Fibroblast of skin of left quadriceps (primary cell): Measurements from ENCODE around the gene BIRC6.
"Not testable (repeated sequence)": the region's sequence is repeated elsewhere in the genome, so short reads cannot be mapped to it uniquely, and the experiment has no call there.

Experiments used
- DNase-seq, 2 experiments: peaks; one replicate each; pipeline ENCODE4 v3.0.0-alpha.2; 2013; ENCODE audit warnings: low read depth in 2 of 2

Gene BIRC6

DNA sequence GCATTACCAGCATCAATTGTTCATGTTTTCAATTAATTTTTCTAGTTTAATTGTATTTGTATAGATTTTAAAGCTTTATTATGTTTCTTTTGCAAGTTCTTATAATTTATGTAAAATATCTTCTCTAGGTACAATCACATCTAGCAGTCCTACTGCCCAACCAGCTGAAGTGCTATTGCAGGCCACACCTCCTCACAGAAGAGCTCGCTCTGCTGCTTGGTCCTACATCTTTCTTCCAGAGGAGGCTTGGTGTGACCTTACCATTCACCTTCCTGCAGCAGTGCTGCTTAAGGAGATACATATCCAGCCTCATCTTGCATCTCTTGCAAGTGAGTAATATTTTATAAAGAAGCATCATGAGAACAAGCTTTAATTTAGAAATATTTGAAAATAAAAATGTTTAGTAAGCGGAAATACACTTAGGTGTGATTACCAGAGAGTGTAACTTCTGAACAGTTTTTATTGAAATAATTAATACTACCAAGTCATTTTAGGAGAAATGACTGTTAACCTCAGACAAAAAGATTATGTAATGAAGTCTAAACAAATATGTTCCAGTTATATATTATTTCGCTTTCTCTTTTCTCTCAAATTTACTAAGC lies 148.2 kb downstream of the BIRC6 start:
- no peak for DNase-seq

GRCh38 chr2:32506446-32506845 lies 149.6 kb downstream of the BIRC6 start:
- no peak for DNase-seq

DNA sequence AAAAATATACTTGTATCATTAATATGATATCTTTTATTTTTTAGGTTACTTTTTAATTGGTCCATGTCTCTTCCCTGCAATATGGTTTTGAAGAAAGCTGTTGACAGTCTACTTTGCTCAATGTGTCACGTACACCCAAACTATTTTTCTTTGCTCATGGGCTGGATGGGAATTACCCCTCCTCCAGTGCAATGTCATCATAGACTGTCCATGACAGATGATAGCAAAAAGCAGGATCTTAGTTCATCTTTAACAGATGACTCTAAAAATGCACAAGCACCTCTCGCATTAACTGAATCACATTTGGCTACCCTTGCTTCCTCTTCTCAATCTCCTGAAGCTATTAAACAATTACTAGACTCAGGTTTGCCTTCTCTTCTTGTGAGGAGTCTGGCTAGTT lies 158.1 kb downstream of the BIRC6 start:
- DNase-seq: no peak

GRCh38 chr2:32516567-32516966 lies 159.7 kb downstream of the BIRC6 start:
- DNase-seq: no peak

DNA sequence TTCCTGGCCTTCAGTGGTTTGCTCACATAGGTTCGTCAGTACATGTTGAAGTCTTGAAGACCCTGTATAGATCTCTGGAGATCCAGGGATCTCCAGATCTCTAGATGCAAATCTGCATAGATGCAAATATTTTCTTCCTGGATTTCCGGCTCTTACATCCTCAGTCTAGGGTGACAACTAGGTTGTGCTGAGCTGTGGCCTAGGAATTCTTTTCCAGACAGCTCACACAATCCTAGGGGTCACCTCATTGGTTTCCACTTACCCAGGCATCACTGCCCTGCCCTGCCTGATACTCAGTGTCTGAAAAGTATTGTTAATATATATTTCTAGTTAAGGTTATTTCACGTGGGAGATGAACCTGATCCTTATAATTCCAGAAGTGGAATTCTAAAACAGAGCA lies 165.9 kb downstream of the BIRC6 start:
- no peak for DNase-seq

DNA sequence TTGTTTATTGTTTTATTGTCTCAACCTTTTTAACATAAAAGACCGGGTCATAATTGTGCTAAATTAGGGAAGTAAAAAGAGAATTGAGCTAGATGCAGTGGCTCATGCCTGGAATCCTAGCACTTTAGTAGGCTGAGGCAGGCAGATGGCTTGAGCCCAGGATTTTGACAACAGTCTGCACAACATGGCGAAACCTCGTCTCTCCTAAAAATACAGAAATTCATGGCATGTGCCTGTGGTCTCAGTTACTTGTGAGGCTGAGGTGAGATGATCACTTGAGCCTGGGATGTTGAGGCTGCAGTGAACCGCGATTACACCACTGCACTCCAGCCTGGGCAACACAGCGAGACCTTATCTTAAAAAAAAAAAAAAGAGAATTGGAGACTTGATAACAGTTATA lies 166.9 kb downstream of the BIRC6 start:
- no peak for DNase-seq

GRCh38 chr2:32532341-32532740 lies 175.5 kb downstream of the BIRC6 start:
- DNase-seq: no peak

DNA sequence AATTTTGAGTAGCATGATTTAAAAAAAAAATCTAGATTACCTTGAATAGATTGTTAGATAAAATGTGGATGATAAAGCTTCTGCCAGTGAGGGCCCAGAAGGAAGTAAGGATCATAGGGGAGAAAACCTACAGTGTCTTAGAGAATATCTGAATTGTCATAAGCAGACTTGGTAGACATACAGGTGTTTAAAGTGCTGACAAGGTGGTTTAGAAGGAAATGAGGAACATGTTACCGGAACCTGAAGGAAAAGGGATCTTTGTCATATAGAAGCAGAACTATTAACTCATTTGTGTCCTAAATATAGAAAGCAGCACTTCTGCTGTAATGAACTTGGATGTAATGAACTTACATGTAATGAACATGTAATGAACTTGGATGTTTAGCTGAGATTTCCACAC lies 176.1 kb downstream of the BIRC6 start:
- no peak for DNase-seq

- DNase-seq: no peak
Observed at GRCh38 chr2:32534831-32535230, 178.0 kb downstream of the BIRC6 start.

- no peak for DNase-seq
Observed at GRCh38 chr2:32538735-32539134, 181.9 kb downstream of the BIRC6 start.

- not testable (repeated sequence) for DNase-seq
Observed at GRCh38 chr2:32552483-32552882, 195.7 kb downstream of the BIRC6 start.

DNA sequence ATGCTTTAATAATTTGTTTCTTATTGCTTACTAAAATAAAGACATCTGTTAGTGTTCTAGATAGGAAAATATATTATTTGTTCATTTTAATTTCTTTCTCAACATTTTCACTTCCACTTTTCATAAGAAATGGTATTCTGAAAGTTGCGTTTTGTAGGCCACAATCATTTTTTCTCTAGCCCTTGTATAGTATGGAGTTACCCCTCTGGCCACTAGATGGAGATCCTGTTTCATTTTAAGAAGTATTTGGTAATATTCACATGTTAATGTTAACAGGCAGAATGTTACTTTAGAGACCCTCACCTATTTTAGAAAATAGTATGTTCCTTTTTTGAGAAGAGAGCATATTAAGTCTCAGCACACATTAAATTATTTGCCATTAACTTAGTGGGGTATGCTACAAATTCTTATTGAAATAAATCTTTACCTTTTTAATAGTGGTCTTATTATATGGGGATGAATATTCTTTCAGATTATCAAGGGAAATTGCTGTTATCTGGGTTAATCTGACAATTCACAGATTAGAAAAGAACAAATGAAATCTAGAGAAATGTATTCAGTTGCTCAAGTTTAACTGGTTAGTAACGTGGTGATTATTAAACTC lies 197.1 kb downstream of the BIRC6 start:
- peak; percentile 14 to 20 for DNase-seq

DNA sequence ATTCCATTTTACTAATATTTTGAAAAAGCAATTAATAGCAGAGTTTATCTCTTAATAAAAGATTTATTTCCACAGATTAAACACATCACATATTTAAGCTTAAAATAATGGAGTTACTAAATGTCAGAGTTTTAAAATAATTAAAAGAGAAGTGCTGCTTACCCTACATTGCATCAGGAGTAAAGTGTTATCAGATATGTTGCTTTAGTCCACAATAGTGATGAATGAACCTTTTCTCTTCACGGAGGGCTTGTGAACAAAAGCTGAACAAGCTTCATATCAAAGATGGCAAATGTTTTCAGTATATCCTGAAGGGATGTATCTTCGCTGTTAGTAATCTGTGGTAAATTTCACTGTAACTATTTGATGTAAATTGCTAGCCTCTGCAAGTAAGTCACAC lies 201.7 kb downstream of the BIRC6 start:
- DNase-seq: no peak

GRCh38 chr2:32559136-32559535 lies 202.3 kb downstream of the BIRC6 start:
- no peak for DNase-seq

DNA sequence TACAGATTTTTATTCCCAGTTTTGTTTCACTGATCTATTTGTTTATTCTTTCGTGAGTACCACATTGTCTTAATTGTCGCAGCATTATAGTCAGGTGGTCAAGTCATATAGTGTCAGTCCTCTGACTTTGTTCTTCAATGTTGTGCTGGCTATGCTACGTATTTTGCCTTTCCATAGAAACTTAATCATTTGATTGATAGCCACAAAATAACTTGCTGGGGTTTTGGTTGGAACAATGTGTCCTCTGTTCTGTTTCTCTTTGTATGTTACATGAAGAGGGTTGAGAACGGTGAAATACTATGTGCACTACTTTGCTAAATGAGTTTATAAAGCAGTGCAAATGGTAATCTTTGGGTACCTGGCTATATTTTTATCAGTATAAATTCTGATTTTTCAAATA lies 206.1 kb downstream of the BIRC6 start:
- no peak for DNase-seq

DNA sequence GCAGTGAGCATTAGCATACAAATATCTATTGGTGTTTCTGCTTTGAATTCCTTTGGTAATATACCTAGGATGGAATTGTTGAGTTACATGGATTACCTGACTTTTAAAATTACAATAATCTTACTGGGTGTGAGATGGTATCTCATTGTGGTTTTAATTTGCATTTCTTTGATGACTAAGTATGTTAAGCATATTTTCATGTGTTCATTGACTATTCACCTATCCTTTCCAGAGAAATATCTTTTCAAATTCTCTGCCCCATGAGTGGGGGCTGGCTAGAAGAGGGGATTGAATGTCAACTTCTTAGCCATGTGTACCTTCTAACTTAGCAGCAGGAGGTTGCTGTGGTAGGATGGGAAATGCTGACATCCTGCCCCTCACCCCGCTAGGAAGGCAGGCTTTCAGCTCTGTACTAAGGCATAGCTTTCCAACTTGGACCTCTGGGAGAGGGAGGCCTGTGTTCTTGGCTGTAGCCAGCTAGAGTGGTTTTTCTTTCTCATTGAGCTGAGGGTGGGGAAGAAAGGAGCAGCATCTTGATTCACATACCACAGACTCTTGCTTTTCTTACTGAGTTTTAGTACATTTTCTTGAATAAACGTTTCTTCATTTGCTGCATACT lies 207.7 kb downstream of the BIRC6 start:
- DNase-seq: no peak

GRCh38 chr2:32565902-32566301 lies 209.1 kb downstream of the BIRC6 start:
- no peak for DNase-seq

DNA sequence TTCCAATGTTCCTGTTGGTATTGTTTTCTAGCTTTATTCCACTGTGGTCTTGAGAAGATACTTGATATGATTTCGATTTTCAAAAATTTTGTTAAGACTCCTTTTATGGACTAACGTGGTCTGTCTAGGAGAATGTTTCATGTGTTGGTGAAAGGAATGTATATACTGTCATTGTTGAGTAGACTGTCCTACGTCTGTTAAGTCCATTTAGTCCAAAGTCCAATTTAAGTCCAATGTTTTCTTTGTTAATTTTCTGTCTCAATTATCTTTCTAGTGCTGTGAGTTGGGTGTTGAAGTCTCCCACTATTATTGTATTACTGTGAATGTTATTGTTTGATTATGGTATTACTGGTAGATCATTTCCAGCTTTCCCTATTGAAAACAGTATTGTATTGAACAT lies 215.2 kb downstream of the BIRC6 start:
- DNase-seq: no peak

DNA sequence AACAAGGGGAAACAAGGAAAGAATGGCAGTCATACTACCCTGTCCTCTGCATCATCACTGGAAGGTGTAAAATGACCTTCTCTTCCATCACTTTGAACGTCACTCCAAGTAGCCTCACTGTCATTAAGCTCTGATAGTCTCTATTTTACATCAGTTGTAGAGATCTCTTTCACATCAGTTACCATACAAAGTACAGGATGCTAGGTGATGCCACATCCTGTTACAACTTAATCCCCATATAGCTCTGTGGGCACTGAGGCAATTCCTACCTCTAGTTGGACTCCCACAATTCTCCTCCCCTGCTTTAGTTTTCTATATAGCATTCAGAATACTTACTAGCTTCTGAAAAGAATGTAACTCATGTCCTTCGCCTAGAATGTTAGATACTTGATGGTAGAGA lies 215.9 kb downstream of the BIRC6 start:
- no peak for DNase-seq

DNA sequence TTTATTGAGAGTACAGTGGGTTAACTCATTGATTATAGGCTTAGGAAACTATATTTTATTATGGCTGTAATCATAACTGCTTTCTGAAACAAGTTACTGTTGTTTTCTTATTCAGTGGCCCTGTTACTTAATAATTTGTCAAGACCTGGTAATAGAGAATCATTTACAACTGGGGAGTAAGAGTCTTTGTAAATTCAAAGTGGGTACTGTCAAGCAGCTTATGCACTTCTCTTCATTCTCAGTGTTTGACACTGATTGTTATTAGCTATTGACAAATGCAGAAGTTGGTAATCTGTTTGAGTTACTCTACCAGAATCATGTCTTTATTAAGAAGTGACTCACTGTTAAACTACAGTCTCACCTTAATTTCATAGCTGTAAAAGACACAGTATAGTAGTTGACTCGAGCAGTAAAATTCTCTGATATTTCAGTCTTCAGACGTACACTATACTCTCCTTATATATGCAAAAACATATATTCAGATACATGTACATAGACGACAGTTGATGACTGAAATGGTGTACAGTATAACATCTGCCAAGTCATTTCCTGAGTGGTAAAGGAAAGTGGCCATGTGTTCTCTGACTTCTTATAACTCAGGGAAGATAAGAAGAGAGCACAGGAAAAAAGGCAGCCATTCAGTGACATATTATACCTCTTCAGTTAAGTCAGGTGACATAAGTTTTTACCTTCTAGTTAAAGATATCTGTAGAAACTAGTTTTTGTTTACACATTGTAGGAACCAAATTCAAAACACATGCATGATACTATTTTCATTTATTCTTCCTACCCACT lies 235.0 kb downstream of the BIRC6 start:
- DNase-seq: no peak

- DNase-seq: no peak
Observed at GRCh38 chr2:32594573-32594972, 237.8 kb downstream of the BIRC6 start.

GRCh38 chr2:32611366-32611765 lies 254.5 kb downstream of the BIRC6 start:
- no peak for DNase-seq

DNA sequence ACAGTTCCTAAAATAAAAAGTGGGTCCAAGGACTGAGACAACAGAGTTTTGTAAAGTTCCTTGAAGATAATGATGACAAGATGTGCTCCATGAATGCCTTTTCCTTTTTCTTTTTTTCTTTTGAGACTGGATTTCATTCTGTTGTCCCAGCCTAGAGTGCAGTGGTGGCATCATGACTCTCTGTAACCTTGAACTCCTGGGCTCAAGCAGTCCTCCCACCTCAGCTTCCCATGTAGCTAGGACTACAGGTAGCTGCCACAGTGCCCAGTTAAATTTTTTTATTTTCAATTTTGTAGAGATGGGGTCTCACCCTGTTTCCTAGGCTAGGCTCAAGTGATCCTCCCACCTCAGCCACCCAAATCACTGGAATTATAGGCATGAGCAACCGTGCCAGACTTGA lies 254.9 kb downstream of the BIRC6 start:
- DNase-seq: no peak
